Kidney (tissue), 14 donors: Measurements from ENCODE around the gene MYG1. TPM values are rescaled to one million over a fixed set of nuclear protein-coding genes. Genes with fewer than 3 reads are reported as not detected.

Experiments
- DNase-seq, 5 donors: peaks; one replicate each; pipeline ENCODE4 v3.0.0-alpha.2; 2013 to 2020
- FAIRE-seq: peaks from 2 replicates; lab custom pipeline; 2012; peaks lifted over from hg19 to GRCh38; lab: Jason Lieb, UNC
- H3K27ac ChIP-seq, 2 donors: one replicate each; pipeline ENCODE4 v1.7.0; 2013; ENCODE audit warnings: low read depth in 2 of 2, low read length in 2 of 2, inconsistent platforms in 1 of 2
- H3K27me3 ChIP-seq: one replicate; pipeline ENCODE4 v1.7.1; 2013; ENCODE audit warnings: low read length, inconsistent platforms; ENCODE audit not compliant: control insufficient read depth, insufficient read depth
- H3K36me3 ChIP-seq, 3 donors: one replicate each; pipeline versions ENCODE4 v1.7.0 to v1.7.1; 2013; ENCODE audit warnings: low read length in 3 of 3, control low read depth in 1 of 3, inconsistent platforms in 1 of 3; ENCODE audit not compliant: insufficient read depth in 3 of 3, control insufficient read depth in 2 of 3
- H3K4me1 ChIP-seq, 3 donors: one replicate each; pipeline versions ENCODE4 v1.7.0 to v1.7.1; 2013; ENCODE audit warnings: low read length in 3 of 3, inconsistent platforms in 1 of 3, low read depth in 1 of 3; ENCODE audit not compliant: control insufficient read depth in 2 of 3, insufficient read depth in 2 of 3
- H3K4me3 ChIP-seq, 3 donors: one replicate each; pipeline versions ENCODE4 v1.7.0 to v1.8.1; 2013; ENCODE audit warnings: low read length in 3 of 3, control low read depth in 1 of 3, inconsistent platforms in 1 of 3
- H3K9ac ChIP-seq, 3 donors: one replicate each; pipeline versions ENCODE4 v1.7.0 to v1.7.1; 2013; ENCODE audit warnings: low read length in 3 of 3, control low read depth in 1 of 3, inconsistent platforms in 1 of 3
- H3K9me3 ChIP-seq, 3 donors: one replicate each; pipeline versions ENCODE4 v1.7.0 to v1.7.1; 2013; ENCODE audit warnings: low read length in 3 of 3, control low read depth in 1 of 3, inconsistent platforms in 1 of 3; ENCODE audit not compliant: control insufficient read depth in 2 of 3, insufficient read depth in 1 of 3
- intact Hi-C: fragments of 100-400 bp; cut with DNase I; formaldehyde crosslinking; loops from one replicate; pipeline ENCODE4 v1.11.1; 2022
- polyA plus RNA-seq: library from polyadenylated mRNA; stranded (reverse); fragments of 350-450 nt; fragmentation: Illumina TruSeq; extraction: RNeasy Lipid Tissue Mini Kit (QIAGEN cat#74804); gene quantifications from one replicate; pipeline ENCODE4 v1.2.3, GENCODE V29; 2014; ENCODE audit warnings: low read depth, low replicate concordance; ENCODE audit not compliant: insufficient read depth
- total RNA-seq: library from RNA; stranded (reverse); fragmentation: NEBNext Ultra II Directional; extraction: Animal tissue kit (Norgen Biotek cat#: 25700); gene quantifications from one replicate; pipeline ENCODE4 v1.2.1, GENCODE V29; 2021
- TF ChIP-seq, protein P1 (sequence below): IDR thresholded peaks from 3 replicates; pipeline ENCODE4 v1.5.1; 2012; ENCODE audit warnings: mild to moderate bottlenecking, moderate library complexity, borderline replicate concordance; ENCODE audit not compliant: insufficient read depth; ENCODE audit errors: extremely low read depth
- donor health status: control.
- donor health status: control.
- donor health status: control.
- donor health status: control.
- donor health status: control.
- donor health status: DM: yes; HTN: yes; CAD: no.
- donor health status: Normal renal cell carcinoma (clear cell type).

MYG1 gene
- total and polyA plus RNA-seq, 2 donors from 2014 or later = 49.0 to 105 TPM

DNA sequence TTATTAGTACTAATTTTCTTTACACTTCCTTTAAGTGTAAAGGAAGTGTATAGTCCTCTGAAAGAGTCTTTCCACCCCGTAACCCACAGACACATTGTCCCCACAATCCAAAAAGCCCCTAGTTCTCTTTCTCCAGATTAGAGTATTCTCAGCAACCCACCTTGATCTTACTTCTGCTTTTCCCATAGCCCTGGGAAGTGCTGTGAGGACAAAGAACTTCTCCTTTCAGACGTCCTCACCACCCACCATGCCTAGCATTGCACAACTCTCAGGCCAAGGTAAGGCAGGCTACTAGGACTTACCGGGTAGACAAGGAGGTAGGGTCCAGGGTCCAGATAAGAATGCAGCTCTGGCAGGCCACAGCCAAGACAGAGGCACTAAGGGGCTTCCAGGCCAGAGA lies 14.5 kb downstream of the MYG1 start:
- H3K27me3 ChIP-seq = no peaks in the 10 kb centered on the region
- DNase-seq = no peak
- H3K9ac ChIP-seq = no peak overlapping the region
- TF ChIP-seq, protein P1, sequence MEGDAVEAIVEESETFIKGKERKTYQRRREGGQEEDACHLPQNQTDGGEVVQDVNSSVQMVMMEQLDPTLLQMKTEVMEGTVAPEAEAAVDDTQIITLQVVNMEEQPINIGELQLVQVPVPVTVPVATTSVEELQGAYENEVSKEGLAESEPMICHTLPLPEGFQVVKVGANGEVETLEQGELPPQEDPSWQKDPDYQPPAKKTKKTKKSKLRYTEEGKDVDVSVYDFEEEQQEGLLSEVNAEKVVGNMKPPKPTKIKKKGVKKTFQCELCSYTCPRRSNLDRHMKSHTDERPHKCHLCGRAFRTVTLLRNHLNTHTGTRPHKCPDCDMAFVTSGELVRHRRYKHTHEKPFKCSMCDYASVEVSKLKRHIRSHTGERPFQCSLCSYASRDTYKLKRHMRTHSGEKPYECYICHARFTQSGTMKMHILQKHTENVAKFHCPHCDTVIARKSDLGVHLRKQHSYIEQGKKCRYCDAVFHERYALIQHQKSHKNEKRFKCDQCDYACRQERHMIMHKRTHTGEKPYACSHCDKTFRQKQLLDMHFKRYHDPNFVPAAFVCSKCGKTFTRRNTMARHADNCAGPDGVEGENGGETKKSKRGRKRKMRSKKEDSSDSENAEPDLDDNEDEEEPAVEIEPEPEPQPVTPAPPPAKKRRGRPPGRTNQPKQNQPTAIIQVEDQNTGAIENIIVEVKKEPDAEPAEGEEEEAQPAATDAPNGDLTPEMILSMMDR = no peak
- intact Hi-C loops = no loop called here
- H3K36me3 ChIP-seq = peaks cover 0 to 37% (median 20%) of the 10 kb centered on the region in 3 donors
- H3K9me3 ChIP-seq = no peaks in the 10 kb centered on the region
- H3K27ac ChIP-seq = no peak overlapping the region
- H3K4me3 ChIP-seq = no peak overlapping the region
- no peaks in the 10 kb centered on the region for H3K4me1 ChIP-seq
- no peak for FAIRE-seq

DNA sequence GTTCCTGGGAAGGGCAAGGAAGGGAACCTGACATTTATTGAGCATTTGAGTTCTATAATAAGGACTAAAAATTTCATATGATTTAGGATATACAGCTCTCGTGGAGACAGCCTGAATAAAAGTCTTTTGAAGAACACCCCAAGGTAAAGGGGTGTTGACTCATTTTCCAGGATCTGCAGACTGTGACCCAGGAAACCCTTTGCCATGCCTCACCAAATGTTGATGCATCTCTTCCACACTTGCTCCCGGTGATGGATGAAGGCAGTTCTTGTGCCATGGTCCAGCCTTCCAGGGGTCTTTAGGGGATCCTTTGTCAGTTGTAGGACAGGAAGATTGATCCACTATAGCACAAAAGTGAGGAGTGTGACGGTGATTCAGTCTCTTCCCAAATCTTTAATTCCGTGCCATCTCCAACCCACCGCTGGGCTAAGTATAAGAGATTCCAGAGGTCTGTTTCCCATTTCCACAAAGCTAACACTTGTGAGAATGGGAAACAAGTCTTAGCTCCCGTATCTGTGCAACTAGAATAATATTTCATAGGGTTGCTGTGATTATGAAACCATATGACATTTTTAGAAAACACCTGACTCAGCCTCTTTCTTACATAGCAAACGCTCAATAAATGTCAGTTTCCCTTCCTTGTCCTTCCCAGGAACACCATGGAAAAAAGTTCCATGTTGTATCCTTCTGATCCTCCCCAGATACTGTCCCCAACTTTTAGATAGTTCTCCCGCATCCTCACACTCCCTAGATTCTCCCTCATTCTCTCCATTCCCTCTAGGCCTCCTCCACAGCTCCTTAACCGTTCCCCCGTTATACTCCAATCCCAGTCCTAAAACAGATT lies 21.1 kb downstream of the MYG1 start:
- Histone ChIP-seq H3K9me3 (no peaks in the 10 kb centered on the region), H3K27me3 (no peaks in the 10 kb centered on the region), H3K36me3 (peaks cover 2 to 6% (median 3%) of the 10 kb centered on the region in 3 donors), H3K4me1 (peaks cover 3 to 18% (median 13%) of the 10 kb centered on the region in 3 donors), H3K4me3 (peak overlapping the region; percentile 89 to 98 (median 91)), H3K9ac (peak overlapping the region; percentile 81 to 94 (median 82)), H3K27ac (peak overlapping the region; percentile 89 to 96)
- no peak for FAIRE-seq
- intact Hi-C loops = no loop called here
- DNase-seq = peak in 1 of 5 donors; percentile 18
- TF ChIP-seq, protein P1 = no peak

DNA sequence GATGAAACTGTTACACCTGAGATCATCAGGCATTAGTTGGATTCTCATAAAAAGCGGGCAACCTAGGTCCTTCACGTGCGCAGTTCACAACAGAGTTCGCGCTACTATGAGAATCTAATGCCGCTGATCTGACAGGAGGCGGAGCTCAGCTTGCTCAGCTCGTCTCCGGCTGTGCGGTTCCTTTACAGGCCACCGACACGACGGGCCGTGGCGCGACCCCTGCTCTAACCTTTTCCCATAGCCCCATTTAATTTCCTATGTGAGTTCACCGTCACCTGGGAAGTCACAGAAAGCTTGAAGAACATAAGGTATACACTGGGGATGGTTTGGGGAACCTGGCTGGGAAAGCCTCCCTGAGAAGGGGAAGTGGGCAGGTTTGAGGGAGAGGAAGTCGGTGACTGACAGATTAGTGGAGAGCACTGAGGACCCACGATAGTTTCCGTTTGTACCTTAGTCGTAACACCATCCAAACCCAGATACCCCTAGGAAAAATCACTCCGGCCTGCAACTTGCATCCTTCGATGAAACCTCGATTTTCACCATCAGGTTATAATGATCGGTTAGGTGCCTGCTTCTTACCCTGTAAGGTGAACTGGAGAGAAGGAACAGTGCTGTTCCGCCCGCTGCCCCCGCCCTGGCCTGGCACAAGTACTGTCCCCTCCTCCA lies 24.8 kb downstream of the MYG1 start:
- Histone ChIP-seq H3K9me3 (no peaks in the 10 kb centered on the region), H3K27me3 (no peaks in the 10 kb centered on the region), H3K9ac (peak overlapping the region in 2 of 3 donors; percentile 68 to 96), H3K4me3 (peak overlapping the region; percentile 0 to 77 (median 53)), H3K27ac (peak overlapping the region; percentile 61 to 84), H3K4me1 (peaks cover 3 to 21% (median 13%) of the 10 kb centered on the region in 3 donors), H3K36me3 (peaks cover 0 to under 1% (median 0%) of the 10 kb centered on the region in 3 donors)
- FAIRE-seq (no peak), DNase-seq (peak in 3 of 5 donors; percentile 46 to 70 (median 51))
- TF ChIP-seq, protein P1 = no peak
- intact Hi-C loops = no loop called here
